GM18868 (cell line): ENCODE measurements around the gene ANKRD18B.
"Not testable (repeated sequence)": the region's sequence is repeated elsewhere in the genome, so short reads cannot be mapped to it uniquely, and the experiment has no call there.

Experiments
- ATAC-seq: cut with Tn5 transposase; IDR thresholded peaks from one replicate; pipeline ENCODE4 v1.9.1; 2021; ENCODE audit warnings: mild to moderate bottlenecking, moderate library complexity; ENCODE audit not compliant: unreplicated experiment

The ANKRD18B gene

DNA sequence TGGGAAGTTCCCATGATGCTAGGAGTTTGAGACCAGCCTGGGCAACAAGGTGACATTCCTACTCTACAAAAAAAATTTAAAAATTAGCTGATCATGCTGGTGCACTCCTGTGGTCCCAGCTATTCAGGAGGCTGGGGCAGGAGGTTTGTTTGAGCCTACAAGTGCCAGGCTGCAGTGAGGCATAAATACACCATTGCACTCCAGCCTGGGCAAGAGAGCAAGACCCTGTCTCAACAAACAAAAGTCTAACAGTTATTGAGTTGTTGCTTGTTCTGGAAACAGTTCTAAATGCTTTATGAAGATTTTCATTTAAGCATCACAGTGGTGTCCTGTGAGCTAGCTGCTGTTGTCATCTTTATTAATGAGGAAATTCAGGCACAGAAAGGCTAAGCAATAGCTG, 4.0 kb downstream of the ANKRD18B start:
- not testable (repeated sequence) for ATAC-seq

DNA sequence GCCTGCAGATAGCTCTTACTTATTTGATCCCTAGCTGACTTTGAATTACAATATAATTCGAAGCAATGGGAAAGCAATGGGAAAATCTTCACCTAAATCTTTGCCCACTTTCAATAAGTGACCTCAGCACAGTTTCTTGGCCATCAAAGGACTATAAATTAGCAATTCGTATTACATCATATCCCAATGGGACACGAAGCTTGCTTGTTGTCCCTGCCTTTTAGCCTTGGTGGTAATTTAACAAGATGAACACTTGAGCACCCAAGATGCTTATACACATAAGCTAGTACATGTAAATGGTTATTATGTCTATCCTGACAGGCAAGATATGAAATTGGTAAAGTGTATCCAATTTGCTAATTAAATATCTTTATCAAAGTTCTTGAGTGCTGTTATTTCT, 9.9 kb downstream of the ANKRD18B start:
- not testable (repeated sequence) for ATAC-seq

DNA sequence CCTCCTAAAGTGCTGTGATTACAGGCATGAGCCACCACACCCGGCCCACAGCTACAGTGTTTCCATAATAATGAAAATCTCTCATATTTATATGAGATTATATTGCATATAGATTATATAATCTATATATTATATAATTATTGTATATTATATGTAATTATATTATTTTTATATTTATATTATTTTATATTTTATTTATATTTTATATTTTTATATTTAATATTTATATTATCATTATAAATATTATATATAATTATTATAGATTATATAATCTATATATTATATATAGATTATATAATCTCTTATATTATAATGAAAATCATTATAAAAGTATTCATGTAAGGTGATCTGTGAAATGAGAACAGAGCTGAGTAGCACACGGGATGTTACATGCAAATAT, 11.5 kb downstream of the ANKRD18B start:
- no peak for ATAC-seq

DNA sequence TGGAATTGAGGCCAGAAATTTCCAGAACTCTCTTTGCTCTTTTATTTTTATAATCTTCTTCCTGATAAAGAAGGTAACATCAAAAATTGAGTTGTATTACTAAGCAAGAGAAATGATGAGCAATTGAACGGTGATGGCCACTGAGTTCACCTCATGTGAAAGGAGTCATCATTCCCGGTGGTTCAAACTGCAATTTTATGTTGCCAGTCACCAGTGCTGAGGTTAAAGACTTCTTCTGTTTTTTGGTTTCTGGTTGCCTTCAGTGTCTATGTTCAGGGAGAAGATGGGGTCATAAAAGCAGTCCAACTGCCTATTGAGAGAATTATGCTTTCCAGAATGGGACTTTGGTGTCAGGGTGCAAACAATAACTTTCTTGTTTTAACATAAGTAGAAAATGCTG, 19.4 kb downstream of the ANKRD18B start:
- not testable (repeated sequence) for ATAC-seq

DNA sequence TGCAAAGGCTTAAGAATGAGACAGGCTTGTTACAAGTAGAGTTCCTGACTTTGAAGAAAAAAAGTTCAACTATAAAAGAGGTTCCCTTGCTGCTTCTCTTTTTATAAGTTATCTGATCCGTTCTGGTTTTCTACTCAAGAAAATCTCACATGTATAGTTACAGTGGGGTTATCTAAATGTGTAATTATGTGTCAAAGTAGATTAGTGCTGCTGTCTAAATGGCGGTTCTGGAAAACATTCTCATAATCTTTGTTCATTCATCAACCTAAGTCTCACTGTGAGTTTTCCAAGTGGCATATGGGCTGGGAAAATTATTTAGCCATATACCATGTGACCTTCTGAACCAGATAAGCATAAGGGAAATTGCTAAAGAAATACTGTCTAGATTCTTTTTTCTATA, 21.7 kb downstream of the ANKRD18B start:
- ATAC-seq, result not testable (repeated sequence)

DNA sequence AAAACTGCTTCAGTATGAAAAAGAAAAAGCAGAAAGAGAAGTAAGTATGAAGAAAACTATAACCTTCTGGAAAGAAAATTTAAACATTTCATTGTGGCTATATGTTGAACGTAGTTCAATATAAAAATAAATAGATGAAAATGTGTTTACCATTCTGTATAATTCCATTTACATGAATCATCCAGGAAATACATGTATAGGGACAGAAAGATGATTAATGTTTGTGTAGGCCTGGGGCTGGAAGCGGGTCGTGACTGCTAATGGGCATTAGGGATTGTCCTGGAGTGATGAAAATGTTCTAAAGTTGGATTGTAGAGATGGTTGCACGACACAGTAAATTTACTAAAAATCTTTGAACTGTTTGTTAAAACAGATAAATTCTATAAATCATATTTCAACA, 24.8 kb downstream of the ANKRD18B start:
- not testable (repeated sequence) for ATAC-seq

DNA sequence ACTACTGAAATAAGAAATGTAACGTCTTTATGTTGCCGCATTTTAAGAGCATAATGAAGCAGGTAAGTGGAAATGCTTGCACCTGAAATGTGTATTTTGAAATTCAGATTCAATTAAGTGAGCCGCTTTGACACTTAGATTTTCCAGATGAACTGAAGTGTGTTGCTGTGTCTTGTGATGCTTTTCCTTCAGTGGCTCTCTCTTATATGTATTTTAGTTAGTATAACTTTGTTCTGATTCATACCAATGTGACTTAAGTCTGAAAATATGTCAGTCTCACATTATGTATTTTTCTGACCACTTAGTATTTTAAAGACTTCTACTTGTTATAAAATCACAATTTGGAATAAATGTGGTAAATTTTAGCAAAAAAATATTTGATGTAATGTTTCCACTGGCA, 25.4 kb downstream of the ANKRD18B start:
- ATAC-seq, result not testable (repeated sequence)

DNA sequence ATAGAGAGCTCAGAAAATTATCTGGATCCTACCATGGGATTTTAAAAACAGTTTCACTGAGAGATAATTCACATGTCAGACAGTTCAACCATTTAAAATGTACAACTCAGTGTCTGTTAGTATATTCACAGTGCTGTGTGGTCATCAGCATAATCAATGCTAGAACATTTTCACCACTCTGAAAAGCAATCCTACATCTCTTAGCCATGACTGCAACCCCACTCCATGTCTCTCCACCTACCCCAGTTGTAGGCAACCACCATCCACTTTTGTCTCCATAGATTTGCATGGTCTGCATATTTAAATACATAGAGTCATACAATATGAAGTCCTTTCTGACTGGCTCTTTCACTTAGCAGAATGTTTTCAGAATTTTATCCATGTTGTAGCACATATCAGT, 27.1 kb downstream of the ANKRD18B start:
- ATAC-seq, result not testable (repeated sequence)

DNA sequence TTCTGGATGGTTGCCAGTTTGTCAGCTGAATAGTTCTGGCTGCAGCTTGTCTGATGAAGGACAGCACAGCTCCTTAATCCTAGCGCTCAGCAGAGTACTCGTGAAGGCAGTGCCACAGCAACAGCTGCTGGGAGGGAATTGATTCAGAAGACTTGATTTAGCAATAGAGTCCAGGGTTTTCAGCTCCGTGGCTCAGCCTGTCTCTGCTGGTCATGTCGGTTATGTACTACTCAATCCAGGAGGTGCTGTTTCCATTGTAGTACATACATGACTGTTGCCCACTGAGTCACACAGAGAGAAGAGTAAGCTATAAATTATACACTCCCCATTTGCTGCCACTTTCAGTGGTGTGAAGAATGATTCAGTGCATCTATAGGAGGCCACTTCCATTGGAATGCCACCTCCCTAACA, 28.3 kb downstream of the ANKRD18B start:
- not testable (repeated sequence) for ATAC-seq

DNA sequence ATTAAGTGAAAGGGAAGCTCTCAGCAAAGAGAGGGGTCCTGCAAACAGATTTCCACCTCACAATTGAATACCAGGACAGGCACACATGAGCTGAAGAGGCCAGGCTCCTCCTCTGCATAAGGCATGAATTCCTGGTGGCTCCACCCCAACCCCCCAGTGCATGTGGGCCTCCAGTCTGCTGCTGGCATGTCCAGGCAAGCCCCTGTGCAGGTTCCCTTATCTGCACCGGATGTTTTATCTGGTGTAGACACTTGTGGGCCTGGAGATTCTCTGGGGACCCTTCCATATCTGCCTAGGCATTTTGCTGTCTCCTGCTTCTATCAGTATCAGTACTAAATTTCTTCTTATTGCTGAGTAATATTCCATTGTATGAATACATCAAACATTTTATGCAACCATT, 36.2 kb downstream of the ANKRD18B start:
- ATAC-seq, result not testable (repeated sequence)

DNA sequence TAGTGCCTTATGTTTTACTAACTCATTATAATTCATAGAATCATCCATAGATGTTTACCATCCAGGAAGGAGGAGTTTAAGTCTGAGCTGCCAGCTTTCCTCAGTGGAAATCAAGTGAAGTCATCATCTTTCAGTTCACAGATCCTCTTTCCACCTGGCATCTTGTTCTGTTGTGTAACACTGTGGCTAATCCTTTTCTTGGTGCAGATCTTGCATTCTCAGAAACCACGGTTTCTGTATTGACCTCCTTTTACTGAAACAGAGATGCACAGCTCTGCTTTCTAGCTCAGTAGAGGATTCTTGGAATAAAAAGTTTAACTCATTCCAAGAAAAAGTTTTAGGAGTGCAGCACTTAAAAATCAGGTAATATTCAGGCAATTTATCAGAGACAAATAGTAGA, 38.1 kb downstream of the ANKRD18B start:
- ATAC-seq, result not testable (repeated sequence)

DNA sequence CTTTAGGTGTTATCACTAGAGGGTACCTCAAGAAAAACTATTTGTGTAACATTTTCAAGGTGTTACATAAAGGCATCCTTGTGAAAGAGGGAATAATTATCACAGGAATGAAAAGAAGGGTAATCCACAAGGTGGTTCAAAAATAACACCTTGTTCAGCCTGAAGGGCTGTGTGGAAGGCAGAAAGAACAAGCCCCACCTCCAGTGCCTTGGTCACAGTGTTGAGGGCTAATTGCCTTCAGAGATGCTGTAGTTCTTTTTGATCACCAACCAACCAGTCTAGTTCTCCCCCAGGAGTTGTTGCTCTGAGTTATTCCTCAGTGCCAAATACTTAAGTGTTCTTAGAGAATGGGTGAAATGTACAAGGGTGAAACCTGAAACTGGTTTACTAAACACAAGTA, 43.7 kb downstream of the ANKRD18B start:
- not testable (repeated sequence) for ATAC-seq

DNA sequence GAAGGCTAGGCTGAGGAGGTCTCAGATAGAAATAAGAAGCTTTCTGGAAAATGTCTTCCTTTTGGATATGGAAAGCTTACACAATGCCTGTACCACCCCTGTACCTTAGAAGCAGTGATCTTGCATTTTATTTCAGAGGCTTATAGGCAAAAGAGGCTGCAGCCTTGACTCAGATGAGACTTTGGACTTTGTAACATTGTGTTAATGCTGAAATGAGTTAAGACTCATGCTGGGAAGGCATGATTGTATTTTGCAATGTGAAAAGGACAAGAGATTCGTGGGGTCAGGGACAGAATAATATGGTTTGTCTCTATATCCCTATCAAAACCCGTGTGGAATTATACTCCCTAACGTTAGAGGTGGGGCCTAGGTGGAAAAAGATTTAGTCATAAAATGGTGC, 53.7 kb downstream of the ANKRD18B start:
- not testable (repeated sequence) for ATAC-seq

DNA sequence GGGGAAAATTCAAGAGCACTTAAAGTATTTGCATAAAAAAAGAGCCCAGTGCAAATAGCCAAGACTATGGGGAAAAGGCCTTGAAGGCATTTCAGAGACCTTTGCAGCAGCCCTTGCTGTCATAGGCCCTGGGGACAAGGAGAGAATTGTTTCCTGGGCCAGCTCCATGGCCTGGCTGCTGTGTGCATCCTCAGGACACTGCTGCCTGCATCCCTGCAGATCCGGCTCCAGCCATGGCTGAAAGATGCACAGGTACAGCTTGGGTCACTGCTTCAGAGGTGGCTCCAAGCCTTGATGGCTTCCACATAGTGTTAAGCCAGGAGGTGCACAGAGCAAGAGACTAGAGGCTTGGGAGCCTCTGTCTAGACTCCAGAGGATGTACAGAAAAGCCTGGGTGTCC, 55.9 kb downstream of the ANKRD18B start:
- ATAC-seq, result not testable (repeated sequence)

DNA sequence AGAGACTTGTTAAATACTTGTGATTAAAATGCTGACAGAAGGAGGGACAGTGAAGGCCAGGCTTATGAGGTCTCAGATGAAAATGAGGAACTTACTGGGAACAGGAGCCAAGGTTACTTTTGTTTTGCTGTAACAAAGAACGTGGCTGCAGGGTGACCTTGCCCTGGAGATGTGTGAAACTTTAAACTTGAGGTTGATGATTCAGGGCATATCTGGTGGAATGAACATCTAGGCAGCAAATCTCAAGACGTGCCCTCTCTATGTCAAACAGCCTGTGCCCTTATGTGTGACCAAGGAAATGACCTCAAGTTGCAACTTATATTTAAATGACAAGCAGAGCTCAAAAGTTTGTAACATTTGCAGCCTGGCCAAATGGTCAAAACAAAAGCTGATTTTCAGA, 58.6 kb downstream of the ANKRD18B start:
- not testable (repeated sequence) for ATAC-seq

DNA sequence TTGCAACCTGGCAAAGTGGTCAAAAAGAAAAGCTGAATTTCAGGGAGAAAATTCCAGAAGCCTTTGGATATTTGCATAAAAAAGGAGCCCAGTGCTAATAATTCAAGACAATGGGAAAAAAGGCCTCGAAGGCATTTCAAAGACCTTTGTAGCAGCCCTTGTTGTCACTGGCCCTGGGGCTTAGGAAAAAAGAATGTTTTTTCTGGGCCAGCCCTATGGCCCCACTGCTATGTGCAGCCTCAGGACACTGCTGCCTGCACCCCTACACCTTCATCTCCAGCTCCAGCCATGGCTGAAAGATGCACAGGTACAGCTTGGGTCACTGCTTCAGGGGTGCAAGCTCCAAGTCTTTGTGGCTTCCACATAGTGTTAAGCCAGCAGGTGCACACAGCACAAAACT, 62.1 kb downstream of the ANKRD18B start:
- not testable (repeated sequence) for ATAC-seq

DNA sequence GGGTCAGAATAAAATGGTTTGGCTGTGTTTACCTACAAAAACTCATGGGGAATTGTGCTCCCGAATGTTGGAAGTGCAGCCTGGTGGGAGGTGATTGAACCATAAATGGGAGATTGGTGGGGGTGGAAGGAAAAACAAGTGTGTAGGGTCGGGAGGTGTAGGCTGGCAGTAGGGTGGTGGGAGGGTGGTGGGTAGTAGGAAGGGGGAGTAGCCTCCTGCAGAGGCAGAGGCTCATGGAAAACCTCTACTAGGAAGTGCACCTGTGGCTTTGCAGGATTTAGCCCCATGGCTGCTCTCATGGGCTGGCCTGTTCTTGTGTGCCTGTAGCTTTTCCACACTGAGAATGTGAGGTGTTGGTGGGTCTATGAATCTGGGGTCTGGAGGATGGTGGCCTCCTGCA, 63.7 kb downstream of the ANKRD18B start:
- not testable (repeated sequence) for ATAC-seq

DNA sequence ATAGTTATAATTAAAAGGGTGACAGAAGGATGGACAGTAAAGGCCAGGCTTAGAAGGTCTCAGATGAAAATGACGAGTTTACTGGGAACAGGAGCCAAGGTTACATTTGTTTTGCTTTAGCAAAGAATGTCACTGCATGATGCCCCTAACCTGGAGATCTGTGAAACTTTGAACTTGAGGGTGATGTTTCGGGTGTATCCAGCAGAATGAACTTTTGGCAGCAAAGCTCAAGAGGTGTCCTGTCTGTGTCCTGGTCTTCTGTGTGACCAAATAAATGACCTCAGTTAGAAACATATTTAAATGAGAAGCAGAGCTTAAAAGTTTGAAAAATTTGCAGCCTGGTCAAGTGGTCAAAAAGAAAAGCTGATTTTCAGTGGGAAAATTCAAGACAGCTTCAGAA, 64.8 kb downstream of the ANKRD18B start:
- not testable (repeated sequence) for ATAC-seq

DNA sequence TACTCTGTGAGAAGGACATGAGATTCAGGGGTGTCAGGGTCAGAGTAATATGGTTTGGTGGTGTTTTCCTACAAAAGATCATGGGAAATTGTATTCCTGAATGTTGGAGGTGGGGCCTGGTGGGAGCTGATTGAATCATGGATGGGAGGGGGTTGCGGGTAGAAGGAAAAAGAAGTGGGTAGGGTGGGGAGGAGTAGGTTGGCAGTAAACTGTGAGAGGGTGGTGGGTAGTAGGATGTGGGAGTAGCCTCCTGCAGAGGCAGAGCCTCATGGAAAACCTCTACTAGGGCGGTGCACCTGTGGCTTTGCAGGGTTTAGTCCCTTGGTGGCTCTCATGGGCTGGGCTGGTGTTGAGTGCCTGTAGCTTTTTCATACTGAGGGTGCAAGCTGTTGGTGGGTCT, 66.8 kb downstream of the ANKRD18B start:
- not testable (repeated sequence) for ATAC-seq

DNA sequence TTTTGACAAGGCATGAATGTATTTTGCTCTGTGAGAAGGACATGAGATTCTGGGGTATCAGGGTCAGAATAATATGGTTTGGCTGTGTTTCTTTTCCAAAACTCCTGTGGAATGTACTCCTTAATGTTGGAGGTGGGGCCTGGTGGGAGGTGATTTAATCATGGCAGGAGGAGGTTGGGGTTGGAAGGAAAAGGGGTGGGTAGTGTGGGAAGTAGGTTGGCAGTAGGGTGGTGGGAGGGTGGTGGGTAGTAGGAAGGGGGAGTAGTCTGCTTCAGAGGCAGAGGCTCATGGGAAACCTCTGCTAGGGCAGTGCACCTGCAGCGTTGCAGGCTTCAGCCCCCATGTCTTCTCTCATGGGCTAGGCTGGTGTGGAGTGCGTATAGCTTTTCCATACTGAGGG, 72.9 kb downstream of the ANKRD18B start:
- not testable (repeated sequence) for ATAC-seq

DNA sequence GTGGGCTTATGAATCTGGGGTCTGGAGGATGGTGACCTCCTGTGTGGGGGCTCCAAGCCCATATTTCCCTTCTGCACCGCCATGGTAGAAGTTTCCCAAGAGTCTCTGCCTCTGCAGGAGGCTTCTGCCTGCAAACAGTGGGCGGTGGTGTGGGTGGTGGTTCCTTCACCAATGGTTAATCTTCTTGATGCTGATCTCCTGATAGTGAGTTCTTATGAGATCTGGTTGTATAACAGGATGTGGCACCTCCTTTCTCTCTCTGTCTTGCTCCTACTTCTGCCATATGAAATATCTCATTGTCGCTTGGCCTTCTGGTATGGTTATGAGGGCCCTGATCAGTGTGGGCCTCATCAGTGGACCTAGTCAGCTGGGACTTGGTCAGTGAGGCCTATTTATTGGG, 73.3 kb downstream of the ANKRD18B start:
- ATAC-seq, result not testable (repeated sequence)

DNA sequence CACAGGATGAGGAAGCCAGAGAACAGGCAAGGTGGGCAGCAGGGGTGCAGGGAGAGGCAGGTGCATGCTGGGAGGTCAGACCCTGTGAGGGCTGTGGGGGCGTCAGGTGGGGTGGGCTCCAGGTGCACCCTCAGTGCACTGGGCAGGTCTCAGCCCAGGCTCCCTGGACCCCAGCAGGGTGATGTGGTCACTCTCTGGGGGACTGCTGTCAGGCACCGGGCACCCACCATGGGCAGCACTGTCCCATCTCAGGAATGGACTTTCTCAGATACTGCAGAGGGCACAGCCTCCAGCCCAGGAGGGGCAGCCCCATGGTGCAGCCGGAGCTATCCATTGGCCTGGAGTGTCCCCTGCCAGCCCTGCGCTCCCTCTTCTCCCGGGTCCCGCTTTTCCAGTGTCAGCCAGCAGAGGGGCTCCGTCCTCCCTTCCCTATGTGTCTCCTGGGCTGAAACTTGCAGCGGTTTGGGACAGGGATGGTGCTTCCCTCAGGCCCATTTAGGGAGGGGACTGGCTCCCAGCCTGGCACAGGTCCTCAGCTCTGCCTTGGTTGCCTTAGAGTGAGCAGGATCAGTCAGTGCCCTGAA, 74.8 kb downstream of the ANKRD18B start:
- not testable (repeated sequence) for ATAC-seq

DNA sequence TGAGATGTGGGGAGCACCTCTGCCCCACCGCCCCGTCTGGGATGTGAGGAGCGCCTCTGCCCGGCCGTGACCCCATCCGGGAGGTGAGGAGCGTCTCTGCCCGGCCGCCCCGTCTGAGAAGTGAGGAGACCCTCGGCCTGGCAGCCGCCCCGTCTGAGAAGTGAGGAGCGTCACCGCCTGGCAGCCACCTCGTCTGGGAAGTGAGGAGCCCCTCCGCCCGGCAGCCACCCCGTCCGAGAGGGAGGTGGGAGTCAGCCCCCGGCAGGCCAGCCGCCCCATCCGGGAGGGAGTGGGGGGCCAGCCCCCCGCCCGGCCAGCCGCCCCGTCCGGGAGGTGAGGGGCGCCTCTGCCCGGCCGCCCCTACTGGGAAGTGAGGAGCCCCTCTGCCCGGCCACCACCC, 76.9 kb downstream of the ANKRD18B start:
- not testable (repeated sequence) for ATAC-seq
